ENCODE measurements around the gene ESRRA. TPM values are rescaled to one million over a fixed set of nuclear protein-coding genes. Genes with fewer than 3 reads are reported as not detected.
A peak's percentile ranks its signal among the peaks of the same experiment; 100 is the strongest.

Gene ESRRA
- total RNA-seq, 3 donors from 2014 or later (not counting 1 experiment from before 2014, with no cell fraction given), result 47.1 to 51.3 (median 50.0) TPM

DNA sequence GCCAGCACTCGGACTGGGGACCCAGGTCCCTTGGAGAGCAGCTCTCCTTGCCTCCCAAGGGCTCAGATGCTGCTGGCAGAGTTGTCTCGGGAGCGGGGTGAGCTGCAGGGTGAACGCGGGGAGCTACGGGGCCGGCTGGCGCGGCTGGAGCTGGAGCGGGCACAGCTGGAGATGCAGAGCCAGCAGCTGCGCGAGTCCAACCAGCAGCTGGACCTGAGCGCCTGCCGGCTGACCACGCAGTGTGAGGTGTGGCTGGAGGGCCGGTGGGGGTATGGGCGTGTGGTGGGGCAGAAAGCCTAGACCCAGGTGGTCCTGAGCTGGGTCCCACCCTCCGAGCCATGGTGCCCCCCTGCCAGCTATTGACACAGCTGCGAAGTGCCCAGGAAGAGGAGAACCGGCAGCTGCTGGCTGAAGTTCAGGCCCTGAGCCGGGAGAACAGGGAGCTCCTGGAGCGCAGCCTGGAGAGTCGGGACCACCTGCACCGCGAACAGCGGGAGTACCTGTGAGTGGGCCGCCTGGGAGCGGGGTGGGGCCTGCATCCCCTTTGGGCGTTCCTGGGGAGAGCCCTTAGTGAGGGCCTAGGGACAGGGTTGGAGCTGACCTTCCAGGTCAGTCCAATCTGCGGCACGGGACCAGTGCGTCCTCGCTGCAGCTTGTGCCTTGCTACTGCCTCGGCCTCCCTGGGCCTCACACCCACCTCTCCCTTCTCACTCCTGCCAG, 47.8 kb downstream of the ESRRA start:
- TF ChIP-seq, protein P1, sequence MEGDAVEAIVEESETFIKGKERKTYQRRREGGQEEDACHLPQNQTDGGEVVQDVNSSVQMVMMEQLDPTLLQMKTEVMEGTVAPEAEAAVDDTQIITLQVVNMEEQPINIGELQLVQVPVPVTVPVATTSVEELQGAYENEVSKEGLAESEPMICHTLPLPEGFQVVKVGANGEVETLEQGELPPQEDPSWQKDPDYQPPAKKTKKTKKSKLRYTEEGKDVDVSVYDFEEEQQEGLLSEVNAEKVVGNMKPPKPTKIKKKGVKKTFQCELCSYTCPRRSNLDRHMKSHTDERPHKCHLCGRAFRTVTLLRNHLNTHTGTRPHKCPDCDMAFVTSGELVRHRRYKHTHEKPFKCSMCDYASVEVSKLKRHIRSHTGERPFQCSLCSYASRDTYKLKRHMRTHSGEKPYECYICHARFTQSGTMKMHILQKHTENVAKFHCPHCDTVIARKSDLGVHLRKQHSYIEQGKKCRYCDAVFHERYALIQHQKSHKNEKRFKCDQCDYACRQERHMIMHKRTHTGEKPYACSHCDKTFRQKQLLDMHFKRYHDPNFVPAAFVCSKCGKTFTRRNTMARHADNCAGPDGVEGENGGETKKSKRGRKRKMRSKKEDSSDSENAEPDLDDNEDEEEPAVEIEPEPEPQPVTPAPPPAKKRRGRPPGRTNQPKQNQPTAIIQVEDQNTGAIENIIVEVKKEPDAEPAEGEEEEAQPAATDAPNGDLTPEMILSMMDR (IDR thresholded peaks at IDR 0.05), result no peak
- intact Hi-C loops (cut with micrococcal nuclease), result no loop called here
- H3K9me3 ChIP-seq (ENCODE audit: control insufficient read depth, insufficient read depth, low read length), result no peaks in the 10 kb centered on the region
- Mint-ChIP-seq H3K36me3 (no peaks in the 10 kb centered on the region), H3K9me3 (no peaks in the 10 kb centered on the region), H3K27me3 (ENCODE audit: low read depth in 2 of 2) (no peaks in the 10 kb centered on the region), H3K27ac (no peak overlapping the region), H3K4me3 (no peak overlapping the region), H3K4me1 (peaks cover 0 to 19% of the 10 kb centered on the region in 2 donors)
- H3K4me3 ChIP-seq (ENCODE audit: low read length), result no peak overlapping the region
- peaks cover 32% of the 10 kb centered on the region for H3K36me3 ChIP-seq (ENCODE audit: control insufficient read depth, insufficient read depth, low read length)
- WGBS (ENCODE audit: insufficient coverage), result 96% methylated on average over 34 of the region's 34 CpGs
- ATAC-seq (no peak), DNase-seq (no peak)
- peaks cover 13% of the 10 kb centered on the region for H3K4me1 ChIP-seq (ENCODE audit: control insufficient read depth, insufficient read depth, low read length)
- H3K27me3 ChIP-seq (ENCODE audit: control insufficient read depth, insufficient read depth, low read length), result no peaks in the 10 kb centered on the region
- no peak overlapping the region for H3K27ac ChIP-seq (ENCODE audit: low read length)

DNA sequence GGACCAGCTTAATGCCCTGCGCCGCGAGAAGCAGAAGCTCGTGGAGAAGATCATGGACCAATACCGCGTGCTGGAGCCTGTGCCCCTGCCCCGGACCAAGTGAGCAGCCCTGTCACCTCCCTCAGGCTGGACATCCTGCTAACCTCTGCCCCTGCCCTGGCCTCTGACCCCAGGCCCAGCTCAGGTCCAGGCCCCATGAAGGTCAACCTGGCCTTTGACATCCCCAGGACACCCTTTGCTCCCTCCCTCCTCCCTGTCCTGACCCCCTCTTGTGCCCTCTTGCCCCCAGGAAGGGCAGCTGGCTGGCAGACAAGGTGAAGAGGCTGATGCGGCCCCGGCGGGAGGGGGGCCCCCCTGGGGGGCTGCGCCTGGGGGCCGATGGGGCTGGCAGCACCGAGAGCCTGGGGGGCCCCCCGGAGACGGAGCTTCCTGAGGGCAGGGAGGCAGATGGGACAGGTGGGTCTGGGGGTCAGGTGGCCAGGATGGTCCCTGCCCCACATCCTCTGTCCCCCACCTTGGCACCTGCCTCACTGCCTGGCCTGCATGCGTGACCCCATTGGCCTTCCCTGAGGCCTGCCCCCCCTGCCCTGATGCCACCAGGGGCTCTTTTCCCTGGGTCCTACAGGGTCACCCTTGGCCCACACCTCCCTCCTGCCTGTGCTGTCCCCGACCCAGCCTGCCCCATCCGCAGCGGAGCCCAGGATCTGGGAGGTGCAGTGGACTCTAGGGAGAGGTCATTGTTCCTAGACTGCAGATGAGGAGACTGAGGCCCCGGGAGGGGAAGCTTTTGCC, 48.6 kb downstream of the ESRRA start:
- whole genome bisulfite sequencing (ENCODE audit: insufficient coverage), result 92% methylated on average over 20 of the region's 20 CpGs
- no peak overlapping the region for H3K27ac Mint-ChIP-seq
- intact Hi-C loops (cut with micrococcal nuclease), result no loop called here
- H3K27me3 Mint-ChIP-seq (ENCODE audit: low read depth in 2 of 2), result no peaks in the 10 kb centered on the region
- H3K4me3 Mint-ChIP-seq, result no peak overlapping the region
- H3K27me3 ChIP-seq (ENCODE audit: control insufficient read depth, insufficient read depth, low read length), result no peaks in the 10 kb centered on the region
- peaks cover 0 to 22% of the 10 kb centered on the region in 2 donors for H3K4me1 Mint-ChIP-seq
- ATAC-seq, result no peak
- peaks cover 30% of the 10 kb centered on the region for H3K36me3 ChIP-seq (ENCODE audit: control insufficient read depth, insufficient read depth, low read length)
- no peak overlapping the region for H3K27ac ChIP-seq (ENCODE audit: low read length)
- TF ChIP-seq, protein P1 (IDR thresholded peaks at IDR 0.05), result no peak
- no peaks in the 10 kb centered on the region for H3K36me3 Mint-ChIP-seq
- H3K4me1 ChIP-seq (ENCODE audit: control insufficient read depth, insufficient read depth, low read length), result peaks cover 20% of the 10 kb centered on the region
- no peaks in the 10 kb centered on the region for H3K9me3 Mint-ChIP-seq
- no peaks in the 10 kb centered on the region for H3K9me3 ChIP-seq (ENCODE audit: control insufficient read depth, insufficient read depth, low read length)
- no peak for DNase-seq
- H3K4me3 ChIP-seq (ENCODE audit: low read length), result no peak overlapping the region

DNA sequence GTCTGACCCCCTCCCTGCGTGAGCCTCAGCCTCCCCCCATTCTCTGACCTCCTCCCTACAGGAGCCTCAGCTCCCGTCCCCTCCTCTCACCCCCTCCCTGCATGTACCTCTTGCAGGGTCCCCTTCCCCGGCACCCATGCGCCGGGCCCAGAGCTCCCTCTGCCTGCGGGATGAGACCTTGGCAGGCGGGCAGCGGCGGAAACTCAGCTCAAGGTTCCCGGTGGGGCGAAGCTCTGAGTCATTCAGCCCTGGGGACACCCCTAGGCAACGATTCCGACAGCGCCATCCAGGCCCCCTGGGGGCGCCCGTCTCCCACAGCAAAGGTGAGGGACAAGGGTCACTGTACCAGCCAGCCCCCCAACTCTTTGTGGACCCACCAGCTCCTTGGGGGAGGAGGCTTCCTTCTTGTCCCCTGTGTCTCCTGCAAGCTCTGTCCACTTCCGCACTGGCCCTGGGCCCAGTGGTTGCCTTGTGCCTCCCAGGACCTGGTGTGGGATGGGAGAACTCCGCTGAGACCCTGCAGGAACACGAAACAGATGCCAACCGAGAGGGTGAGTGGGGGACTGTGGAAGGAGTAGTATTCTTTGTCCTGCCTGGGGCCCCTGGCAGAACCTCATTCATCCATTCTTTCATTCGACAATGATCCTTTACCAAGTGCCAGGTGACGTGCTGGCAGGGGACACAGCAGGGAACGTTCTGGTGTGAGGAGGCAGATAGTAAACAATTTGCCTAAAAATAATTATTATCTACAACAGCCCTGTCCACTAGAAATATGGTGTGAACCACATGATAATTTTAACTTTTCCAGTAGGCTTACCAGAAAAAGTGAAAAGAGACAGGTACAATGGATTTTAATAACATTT, 50.0 kb downstream of the ESRRA start:
- TF ChIP-seq, protein P1 (IDR thresholded peaks at IDR 0.05), result no peak

More for the DNA sequence above, 50.0 kb downstream of the ESRRA start:
- H3K27ac Mint-ChIP-seq, result no peak overlapping the region
- peaks cover 25% of the 10 kb centered on the region for H3K36me3 ChIP-seq (ENCODE audit: control insufficient read depth, insufficient read depth, low read length)
- no peaks in the 10 kb centered on the region for H3K9me3 Mint-ChIP-seq
- H3K36me3 Mint-ChIP-seq, result no peaks in the 10 kb centered on the region
- H3K4me1 ChIP-seq (ENCODE audit: control insufficient read depth, insufficient read depth, low read length), result peaks cover 32% of the 10 kb centered on the region
- no peaks in the 10 kb centered on the region for H3K27me3 Mint-ChIP-seq (ENCODE audit: low read depth in 2 of 2)
- ATAC-seq (no peak), DNase-seq (peak in 1 of 2 donors; percentile 66)
- no peak overlapping the region for H3K4me3 Mint-ChIP-seq
- H3K9me3 ChIP-seq (ENCODE audit: control insufficient read depth, insufficient read depth, low read length), result no peaks in the 10 kb centered on the region
- H3K27me3 ChIP-seq (ENCODE audit: control insufficient read depth, insufficient read depth, low read length), result no peaks in the 10 kb centered on the region
- WGBS (ENCODE audit: insufficient coverage), result 45% methylated on average over 21 of the region's 23 CpGs
- peaks cover 9 to 32% of the 10 kb centered on the region in 2 donors for H3K4me1 Mint-ChIP-seq
- H3K27ac ChIP-seq (ENCODE audit: low read length), result no peak overlapping the region
- H3K4me3 ChIP-seq (ENCODE audit: low read length), result no peak overlapping the region
- intact Hi-C loops (cut with micrococcal nuclease), result no loop called here
